Activated CD4-positive, alpha-beta memory T cell treated with anti-CD3 and anti-CD28 coated beads, Interleukin-2, amount 10 ng/mL, durations not matched to agents 7 days and 5 days (primary cell): ENCODE results near the gene ZBTB47. TPM values are rescaled to one million over a fixed set of nuclear protein-coding genes. Genes with fewer than 3 reads are reported as not detected.

Experiments
- CTCF ChIA-PET: fragments of 350-600 bp; sonication (Branson Sonifier 250); formaldehyde crosslinking; loops from one replicate; lab custom pipeline; 2021; ENCODE audit warnings: antibody characterized with exemption, inconsistent platforms; lab: Charles Lee
- POLR2A ChIA-PET: fragments of 350-600 bp; sonication (Branson Sonifier 250); formaldehyde crosslinking; loops from one replicate; lab custom pipeline; 2021; ENCODE audit warnings: antibody characterized with exemption; lab: Charles Lee
- DNase-seq: peaks from one replicate; pipeline ENCODE4 v3.0.0-alpha.2; 2020
- H3K27ac Mint-ChIP-seq: one replicate; pipeline ENCODE4 v1.8.0; 2021; ENCODE audit warnings: mild to moderate bottlenecking, mixed read lengths
- H3K27me3 Mint-ChIP-seq: one replicate; pipeline ENCODE4 v1.8.0; 2021; ENCODE audit warnings: mixed read lengths
- H3K36me3 Mint-ChIP-seq: one replicate; pipeline ENCODE4 v1.8.0; 2021; ENCODE audit warnings: low read depth, mixed read lengths
- H3K4me1 Mint-ChIP-seq: one replicate; pipeline ENCODE4 v1.8.0; 2021; ENCODE audit warnings: mixed read lengths
- H3K4me3 Mint-ChIP-seq: one replicate; pipeline ENCODE4 v1.8.0; 2021; ENCODE audit warnings: mild to moderate bottlenecking, mixed read lengths
- H3K9me3 Mint-ChIP-seq: one replicate; pipeline ENCODE4 v1.8.0; 2021; ENCODE audit warnings: mixed read lengths
- total RNA-seq, 2 experiments: library from RNA; stranded (reverse); gene quantifications; one replicate each; pipeline ENCODE4 v1.2.3, GENCODE V29; 2021

ZBTB47 gene
- total RNA-seq, 2 experiments from 2014 or later: 0.93 to 1.1 TPM

GRCh38 chr3:42684632-42685362 lies 31.3 kb downstream of the ZBTB47 start:
- Mint-ChIP-seq H3K27me3 (peaks cover 16% of the 10 kb centered on the region), H3K9me3 (no peaks in the 10 kb centered on the region), H3K4me1 (peaks cover 11% of the 10 kb centered on the region), H3K4me3 (no peak overlapping the region), H3K27ac (no peak overlapping the region), H3K36me3 (no peaks in the 10 kb centered on the region)
- no peak for DNase-seq
- ChIA-PET POLR2A (no interaction called here), CTCF (no interaction called here)

- ChIA-PET POLR2A (no interaction called here), CTCF (no interaction called here)
- no peaks in the 10 kb centered on the region for H3K36me3 Mint-ChIP-seq
- no peaks in the 10 kb centered on the region for H3K9me3 Mint-ChIP-seq
- H3K4me1 Mint-ChIP-seq: peaks cover 11% of the 10 kb centered on the region
- no peak within 1 kb of the TSS for H3K4me3 Mint-ChIP-seq
- no peak within 1 kb of the TSS for H3K27ac Mint-ChIP-seq
- no peak for DNase-seq
- H3K27me3 Mint-ChIP-seq: peaks cover 18% of the 10 kb centered on the region
These were observed 31.9 kb downstream of the ZBTB47 start, which contains the start of gene KLHL40 for GRCh38 chr3:42685363-42685881. KLHL40 (plus strand) TSS chr3:42685537; CDS start chr3:42685619, 82 bp downstream.

GRCh38 chr3:42685891-42686820 lies 32.7 kb downstream of the ZBTB47 start:
- H3K27me3 Mint-ChIP-seq: peaks cover 18% of the 10 kb centered on the region
- no peak overlapping the region for H3K27ac Mint-ChIP-seq
- POLR2A ChIA-PET: no interaction called here
- H3K4me3 Mint-ChIP-seq: no peak overlapping the region
- no peaks in the 10 kb centered on the region for H3K36me3 Mint-ChIP-seq
- H3K9me3 Mint-ChIP-seq: no peaks in the 10 kb centered on the region
- CTCF ChIA-PET: no interaction called here
- peaks cover 11% of the 10 kb centered on the region for H3K4me1 Mint-ChIP-seq
- DNase-seq: no peak

GRCh38 chr3:42686832-42687650 lies 33.5 kb downstream of the ZBTB47 start:
- Mint-ChIP-seq H3K27me3 (peaks cover 15% of the 10 kb centered on the region), H3K4me3 (no peak overlapping the region), H3K9me3 (no peaks in the 10 kb centered on the region), H3K27ac (no peak overlapping the region), H3K36me3 (no peaks in the 10 kb centered on the region), H3K4me1 (peaks cover 11% of the 10 kb centered on the region)
- no peak for DNase-seq
- CTCF ChIA-PET: no interaction called here
- POLR2A ChIA-PET: no interaction called here

DNA sequence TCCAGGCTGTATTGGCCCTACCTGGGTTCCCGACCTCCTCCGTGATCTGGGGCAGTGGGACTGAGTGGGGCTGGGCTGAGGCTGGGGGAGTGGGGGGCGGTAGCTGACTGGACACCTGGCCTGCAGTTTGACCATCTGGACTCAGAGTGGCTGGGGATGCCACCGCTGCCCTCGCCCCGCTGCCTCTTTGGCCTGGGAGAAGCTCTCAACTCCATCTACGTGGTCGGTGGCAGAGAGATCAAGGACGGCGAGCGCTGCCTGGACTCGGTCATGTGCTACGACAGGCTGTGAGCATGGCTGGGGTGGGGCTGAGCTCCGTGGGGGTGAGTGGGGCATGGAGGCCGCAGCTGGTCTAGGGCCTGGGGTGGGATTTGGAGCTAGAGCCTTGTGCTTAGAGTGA lies 34.5 kb downstream of the ZBTB47 start:
- ChIA-PET CTCF (no interaction called here), POLR2A (no interaction called here)
- Mint-ChIP-seq H3K27me3 (peaks cover 15% of the 10 kb centered on the region), H3K36me3 (no peaks in the 10 kb centered on the region), H3K4me3 (no peak overlapping the region), H3K9me3 (no peaks in the 10 kb centered on the region), H3K4me1 (peaks cover 11% of the 10 kb centered on the region), H3K27ac (no peak overlapping the region)
- DNase-seq: no peak

- DNase-seq: no peak
- Mint-ChIP-seq H3K36me3 (no peaks in the 10 kb centered on the region), H3K27ac (no peak overlapping the region), H3K4me1 (peaks cover 9% of the 10 kb centered on the region), H3K27me3 (peaks cover 15% of the 10 kb centered on the region), H3K4me3 (no peak overlapping the region), H3K9me3 (no peaks in the 10 kb centered on the region)
- ChIA-PET POLR2A (no interaction called here), CTCF (no interaction called here)
These were observed 35.3 kb downstream of the ZBTB47 start for GRCh38 chr3:42688487-42689420.

DNA sequence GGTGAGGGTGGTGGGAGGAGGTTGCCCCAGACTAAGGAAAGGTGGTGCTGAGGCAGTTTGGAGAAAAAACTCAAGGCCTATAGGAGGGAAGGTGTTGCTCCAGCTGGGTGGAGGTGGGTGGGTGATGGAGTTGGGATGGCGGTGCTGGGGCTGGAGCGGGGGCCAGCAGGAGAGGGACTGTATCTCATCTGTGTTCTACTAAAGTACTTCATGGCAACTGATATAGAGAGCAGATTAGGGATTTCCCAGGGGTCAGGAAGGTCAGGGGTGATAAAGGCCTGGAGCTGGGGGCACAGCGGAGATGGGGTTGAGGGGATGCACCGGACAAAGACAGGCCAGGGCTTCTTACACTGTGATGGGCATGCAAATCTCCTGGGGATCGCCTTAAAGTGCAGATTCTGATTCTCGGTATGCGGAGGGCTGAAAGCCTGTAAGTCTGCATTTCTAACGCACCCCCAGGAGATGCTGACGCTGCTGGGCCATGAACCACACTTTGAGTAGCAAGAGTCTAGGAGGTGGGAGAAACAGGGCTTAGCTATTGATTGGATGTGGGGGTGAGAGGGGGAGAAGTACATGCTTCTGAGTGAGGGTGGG lies 36.0 kb downstream of the ZBTB47 start:
- H3K9me3 Mint-ChIP-seq: no peaks in the 10 kb centered on the region
- POLR2A ChIA-PET: no interaction called here
- no peaks in the 10 kb centered on the region for H3K36me3 Mint-ChIP-seq
- no peak for DNase-seq
- H3K27me3 Mint-ChIP-seq: peaks cover 15% of the 10 kb centered on the region
- no peak overlapping the region for H3K4me3 Mint-ChIP-seq
- CTCF ChIA-PET: no interaction called here
- H3K4me1 Mint-ChIP-seq: peaks cover 4% of the 10 kb centered on the region
- no peak overlapping the region for H3K27ac Mint-ChIP-seq

- Mint-ChIP-seq H3K4me1 (peaks cover 2% of the 10 kb centered on the region), H3K27ac (no peak overlapping the region), H3K27me3 (peaks cover 11% of the 10 kb centered on the region), H3K9me3 (no peaks in the 10 kb centered on the region), H3K4me3 (no peak overlapping the region), H3K36me3 (no peaks in the 10 kb centered on the region)
- POLR2A ChIA-PET: no interaction called here
- CTCF ChIA-PET: no interaction called here
- no peak for DNase-seq
These were observed 36.7 kb downstream of the ZBTB47 start for GRCh38 chr3:42690191-42690590.

- ChIA-PET POLR2A (no interaction called here), CTCF (no interaction called here)
- no peaks in the 10 kb centered on the region for H3K9me3 Mint-ChIP-seq
- no peaks in the 10 kb centered on the region for H3K4me1 Mint-ChIP-seq
- H3K36me3 Mint-ChIP-seq: no peaks in the 10 kb centered on the region
- DNase-seq: no peak
- peaks cover 6% of the 10 kb centered on the region for H3K27me3 Mint-ChIP-seq
- H3K4me3 Mint-ChIP-seq: no peak overlapping the region
- no peak overlapping the region for H3K27ac Mint-ChIP-seq
These were observed 37.5 kb downstream of the ZBTB47 start for GRCh38 chr3:42690766-42691680.

DNA sequence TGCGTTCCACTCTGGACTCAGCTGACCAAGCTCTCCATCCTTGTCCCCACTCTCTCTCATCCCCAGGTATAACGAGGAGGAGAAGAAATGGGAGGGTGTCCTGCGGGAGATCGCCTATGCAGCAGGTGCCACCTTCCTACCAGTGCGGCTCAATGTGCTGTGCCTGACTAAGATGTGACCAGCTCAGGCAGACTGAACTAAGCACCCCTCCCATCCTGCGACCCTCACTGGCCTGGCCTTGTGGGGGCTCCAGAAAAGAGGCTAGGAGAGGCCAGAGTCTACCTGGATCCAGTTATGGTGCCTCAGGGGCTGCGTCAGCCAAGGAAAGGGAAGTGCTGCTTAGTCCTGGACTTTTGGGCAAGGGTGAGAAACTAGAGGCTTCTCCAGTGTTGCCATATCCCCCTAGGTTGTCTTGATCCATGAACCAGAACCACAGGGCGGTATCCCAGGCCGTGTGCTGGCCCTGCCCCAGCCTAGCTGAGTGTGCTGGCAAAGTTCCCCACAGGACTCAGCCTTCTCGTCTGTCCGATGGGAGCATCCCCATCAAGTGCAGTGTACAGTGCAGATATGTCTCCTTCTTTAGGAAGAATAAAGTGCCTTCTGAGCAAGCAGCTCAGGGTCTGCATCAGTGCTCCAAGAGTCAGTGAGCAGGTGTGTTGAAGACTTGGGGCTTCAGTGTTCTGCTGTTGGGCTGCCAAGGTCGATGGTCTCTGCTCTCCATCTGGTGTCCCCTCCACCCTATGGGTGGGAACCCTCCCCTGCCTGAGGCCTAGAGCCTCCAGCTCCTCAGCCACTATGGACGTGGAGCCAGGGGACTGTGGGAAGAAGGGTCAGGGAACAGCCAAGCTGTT lies 38.5 kb downstream of the ZBTB47 start:
- no peaks in the 10 kb centered on the region for H3K36me3 Mint-ChIP-seq
- ChIA-PET CTCF (no interaction called here), POLR2A (no interaction called here)
- H3K27ac Mint-ChIP-seq: no peak overlapping the region
- H3K9me3 Mint-ChIP-seq: no peaks in the 10 kb centered on the region
- no peaks in the 10 kb centered on the region for H3K4me1 Mint-ChIP-seq
- no peak overlapping the region for H3K4me3 Mint-ChIP-seq
- H3K27me3 Mint-ChIP-seq: peaks cover 3% of the 10 kb centered on the region
- DNase-seq: no peak
